ENCODE results near the gene UBE2Q1. TPM values are rescaled to one million over a fixed set of nuclear protein-coding genes. Genes with fewer than 3 reads are reported as not detected.

Gene UBE2Q1
- total and polyA plus RNA-seq, 2 of the 8 experiments (the other 6 are each of a cell fraction or from before 2014, with no cell fraction given): 13.2 to 95.8 TPM

- TF ChIP-seq SP4 (IDR thresholded peaks at IDR 0.05; ENCODE audit: low read length): peak; percentile 97
- 0 out of 2 replicates have a peak, but pooled peaks have one; percentile 17 for TF ChIP-seq NRF1 (IDR thresholded peaks at IDR 0.05; ENCODE audit: low read depth, low read length)
- peak; percentile 48; the same call in 1 of the 2 replicates for TF ChIP-seq TAF1 (IDR thresholded peaks at IDR 0.05; ENCODE audit: low read depth, low read length)
- TF ChIP-seq HDAC2 (IDR thresholded peaks at IDR 0.05; ENCODE audit: borderline replicate concordance in 1 of 2, low read depth in 2 of 2, low read length in 2 of 2): peak in 1 of 2 experiments; percentile 100; a peak in 3 of 4 replicates
- no peak for TF ChIP-seq TEAD4 (IDR thresholded peaks at IDR 0.05; ENCODE audit: low read depth, low read length)
- TF ChIP-seq ATF2 (IDR thresholded peaks at IDR 0.05; ENCODE audit: low read length): peak; percentile 77; the same call in 1 of the 2 replicates
- peak; percentile 88; the same call in 1 of the 2 replicates for TF ChIP-seq YY1 (IDR thresholded peaks at IDR 0.05; ENCODE audit: low read depth, low read length)
- peak; percentile 68 to 72; a peak in 1 of 4 replicates for TF ChIP-seq SIN3A (conservative IDR thresholded peaks at IDR 0.05 in 1 of 2, IDR thresholded peaks at IDR 0.05 in 1 of 2; ENCODE audit: low read depth in 1 of 2, low read length in 2 of 2)
- peak; percentile 33; the same call in 1 of the 2 replicates for TF ChIP-seq BRCA1 (IDR thresholded peaks at IDR 0.05; ENCODE audit: low read depth, low read length)
- TF ChIP-seq NANOG (IDR thresholded peaks at IDR 0.05; ENCODE audit: insufficient read depth, low read depth, low read length, poor library complexity, severe bottlenecking): no peak
- TF ChIP-seq EP300 (IDR thresholded peaks at IDR 0.05; ENCODE audit: borderline replicate concordance in 1 of 2, low read depth in 2 of 2, low read length in 2 of 2): no peak; a peak in 1 of 3 replicates
- peak; percentile 61; the same call in 1 of the 2 replicates for TF ChIP-seq SP1 (IDR thresholded peaks at IDR 0.05; ENCODE audit: low read depth, low read length)
- peak; percentile 32 for TF ChIP-seq ASH2L (IDR thresholded peaks at IDR 0.05; ENCODE audit: low read length)
- peak; percentile 49; the same call in 1 of the 2 replicates for TF ChIP-seq TBP (IDR thresholded peaks at IDR 0.05; ENCODE audit: low read depth, low read length)
- TF ChIP-seq, protein P1, sequence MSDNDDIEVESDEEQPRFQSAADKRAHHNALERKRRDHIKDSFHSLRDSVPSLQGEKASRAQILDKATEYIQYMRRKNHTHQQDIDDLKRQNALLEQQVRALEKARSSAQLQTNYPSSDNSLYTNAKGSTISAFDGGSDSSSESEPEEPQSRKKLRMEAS (IDR thresholded peaks at IDR 0.05): peak; percentile 100
- TF ChIP-seq PHF8 (conservative IDR thresholded peaks at IDR 0.05; ENCODE audit: low read depth, low read length): peak; percentile 50; the same call in 1 of the 2 replicates
- TF ChIP-seq MAFK (IDR thresholded peaks at IDR 0.05; ENCODE audit: low read depth, low read length): no peak
- TF ChIP-seq, protein P2, sequence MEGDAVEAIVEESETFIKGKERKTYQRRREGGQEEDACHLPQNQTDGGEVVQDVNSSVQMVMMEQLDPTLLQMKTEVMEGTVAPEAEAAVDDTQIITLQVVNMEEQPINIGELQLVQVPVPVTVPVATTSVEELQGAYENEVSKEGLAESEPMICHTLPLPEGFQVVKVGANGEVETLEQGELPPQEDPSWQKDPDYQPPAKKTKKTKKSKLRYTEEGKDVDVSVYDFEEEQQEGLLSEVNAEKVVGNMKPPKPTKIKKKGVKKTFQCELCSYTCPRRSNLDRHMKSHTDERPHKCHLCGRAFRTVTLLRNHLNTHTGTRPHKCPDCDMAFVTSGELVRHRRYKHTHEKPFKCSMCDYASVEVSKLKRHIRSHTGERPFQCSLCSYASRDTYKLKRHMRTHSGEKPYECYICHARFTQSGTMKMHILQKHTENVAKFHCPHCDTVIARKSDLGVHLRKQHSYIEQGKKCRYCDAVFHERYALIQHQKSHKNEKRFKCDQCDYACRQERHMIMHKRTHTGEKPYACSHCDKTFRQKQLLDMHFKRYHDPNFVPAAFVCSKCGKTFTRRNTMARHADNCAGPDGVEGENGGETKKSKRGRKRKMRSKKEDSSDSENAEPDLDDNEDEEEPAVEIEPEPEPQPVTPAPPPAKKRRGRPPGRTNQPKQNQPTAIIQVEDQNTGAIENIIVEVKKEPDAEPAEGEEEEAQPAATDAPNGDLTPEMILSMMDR (IDR thresholded peaks at IDR 0.05; ENCODE audit: control extremely low read depth in 1 of 3, insufficient read depth in 1 of 3, low read depth in 1 of 3, low read length in 3 of 3): no peak
Observed at GRCh38 chr1:154558720-154559465, 431 bp upstream of the UBE2Q1 start (continued).

Measured in H1 (cell line).